Muscle layer of duodenum (tissue), 2 donors: ENCODE results near the gene C15orf40.
A peak's percentile ranks its signal among the peaks of the same experiment; 100 is the strongest.
"Not testable (repeated sequence)": the region's sequence is repeated elsewhere in the genome, so short reads cannot be mapped to it uniquely, and the experiment has no call there.

Experiments
- H3K27ac ChIP-seq: one replicate; pipeline ENCODE4 v1.7.0; 2013; ENCODE audit warnings: mild to moderate bottlenecking, low read length
- H3K27me3 ChIP-seq: one replicate; pipeline ENCODE4 v1.7.0; 2013; ENCODE audit warnings: low read depth, mild to moderate bottlenecking, control low read depth, low read length
- H3K36me3 ChIP-seq, 2 donors: one replicate each; pipeline ENCODE4 v1.7.0; 2013; ENCODE audit warnings: low read length in 2 of 2, control low read depth in 1 of 2, mild to moderate bottlenecking in 1 of 2; ENCODE audit not compliant: insufficient read depth in 2 of 2, control insufficient read depth in 1 of 2
- H3K4me1 ChIP-seq, 2 donors: one replicate each; pipeline ENCODE4 v1.7.0; 2013; ENCODE audit warnings: low read length in 2 of 2, mild to moderate bottlenecking in 2 of 2, control low read depth in 1 of 2, moderate library complexity in 1 of 2; ENCODE audit not compliant: insufficient read depth in 2 of 2, control insufficient read depth in 1 of 2
- H3K4me3 ChIP-seq, 2 donors: one replicate each; pipeline ENCODE4 v1.7.0; 2013; ENCODE audit warnings: low read length in 2 of 2, low read depth in 1 of 2, mild to moderate bottlenecking in 1 of 2
- H3K9me3 ChIP-seq, 2 donors: one replicate each; pipeline ENCODE4 v1.7.0; 2013; ENCODE audit warnings: low read length in 2 of 2, control low read depth in 1 of 2, mild to moderate bottlenecking in 1 of 2; ENCODE audit not compliant: control insufficient read depth in 1 of 2
- donor health status: healthy.

Gene C15orf40

GRCh38 chr15:82951472-82952157 lies 59.8 kb downstream of the C15orf40 start:
- no peaks in the 10 kb centered on the region for H3K9me3 ChIP-seq
- no peaks in the 10 kb centered on the region for H3K36me3 ChIP-seq
- H3K4me3 ChIP-seq: peak overlapping the region; percentile 48 to 69
- peaks cover 0 to 4% of the 10 kb centered on the region in 2 donors for H3K4me1 ChIP-seq
- H3K27me3 ChIP-seq: no peaks in the 10 kb centered on the region
- H3K27ac ChIP-seq: no peak overlapping the region

- H3K27ac ChIP-seq: no peak overlapping the region
Measured at GRCh38 chr15:82950746-82951370, 60.6 kb downstream of the C15orf40 start.

GRCh38 chr15:82950295-82950694 lies 61.1 kb downstream of the C15orf40 start:
- no peak overlapping the region for H3K27ac ChIP-seq
- H3K4me3 ChIP-seq: no peak overlapping the region
- no peaks in the 10 kb centered on the region for H3K36me3 ChIP-seq
- peaks cover 0 to 4% of the 10 kb centered on the region in 2 donors for H3K4me1 ChIP-seq
- no peaks in the 10 kb centered on the region for H3K27me3 ChIP-seq
- H3K9me3 ChIP-seq: no peaks in the 10 kb centered on the region

More at GRCh38 chr15:82950746-82951370, 60.6 kb downstream of the C15orf40 start:
- Histone ChIP-seq H3K4me3 (no peak overlapping the region), H3K27me3 (no peaks in the 10 kb centered on the region), H3K9me3 (no peaks in the 10 kb centered on the region), H3K4me1 (peaks cover 0 to 4% of the 10 kb centered on the region in 2 donors), H3K36me3 (no peaks in the 10 kb centered on the region)

GRCh38 chr15:82946155-82946701 lies 65.2 kb downstream of the C15orf40 start:
- no peak overlapping the region for H3K4me3 ChIP-seq
- peaks cover 0 to under 1% of the 10 kb centered on the region in 2 donors for H3K4me1 ChIP-seq
- no peaks in the 10 kb centered on the region for H3K9me3 ChIP-seq
- H3K27me3 ChIP-seq: no peaks in the 10 kb centered on the region
- no peaks in the 10 kb centered on the region for H3K36me3 ChIP-seq
- no peak overlapping the region for H3K27ac ChIP-seq

GRCh38 chr15:82945326-82945725 lies 66.1 kb downstream of the C15orf40 start:
- no peaks in the 10 kb centered on the region for H3K27me3 ChIP-seq
- H3K4me1 ChIP-seq: no peaks in the 10 kb centered on the region
- H3K4me3 ChIP-seq: no peak overlapping the region
- H3K9me3 ChIP-seq: no peaks in the 10 kb centered on the region
- no peak overlapping the region for H3K27ac ChIP-seq
- no peaks in the 10 kb centered on the region for H3K36me3 ChIP-seq

- Histone ChIP-seq H3K4me1 (no peaks in the 10 kb centered on the region), H3K9me3 (no peaks in the 10 kb centered on the region), H3K27me3 (no peaks in the 10 kb centered on the region), H3K27ac (no peak overlapping the region), H3K4me3 (no peak overlapping the region), H3K36me3 (no peaks in the 10 kb centered on the region)
Measured at GRCh38 chr15:82944821-82945220, 66.6 kb downstream of the C15orf40 start.

- Histone ChIP-seq H3K36me3 (no peaks in the 10 kb centered on the region), H3K27ac (no peak overlapping the region), H3K27me3 (no peaks in the 10 kb centered on the region), H3K9me3 (no peaks in the 10 kb centered on the region), H3K4me1 (no peaks in the 10 kb centered on the region), H3K4me3 (no peak overlapping the region)
Measured at GRCh38 chr15:82944056-82944455, 67.4 kb downstream of the C15orf40 start.

- Histone ChIP-seq H3K4me3 (no peak overlapping the region), H3K27me3 (no peaks in the 10 kb centered on the region), H3K27ac (no peak overlapping the region), H3K4me1 (no peaks in the 10 kb centered on the region), H3K36me3 (no peaks in the 10 kb centered on the region), H3K9me3 (no peaks in the 10 kb centered on the region)
Measured at GRCh38 chr15:82943176-82943575, 68.3 kb downstream of the C15orf40 start.

GRCh38 chr15:82942691-82943090 lies 68.7 kb downstream of the C15orf40 start:
- Histone ChIP-seq H3K4me1 (no peaks in the 10 kb centered on the region), H3K36me3 (no peaks in the 10 kb centered on the region), H3K27me3 (no peaks in the 10 kb centered on the region), H3K9me3 (no peaks in the 10 kb centered on the region), H3K4me3 (no peak overlapping the region), H3K27ac (no peak overlapping the region)

- H3K36me3 ChIP-seq, H3K27me3 ChIP-seq, H3K4me1 ChIP-seq, H3K27ac ChIP-seq, H3K9me3 ChIP-seq, H3K4me3 ChIP-seq: not testable (repeated sequence)
Measured at GRCh38 chr15:82939678-82940077, 71.8 kb downstream of the C15orf40 start.
